PFSK-1 (cell line): Measurements from ENCODE around the gene PCID2.

Experiments
- FOXP2 ChIP-seq: optimal IDR thresholded peaks from 2 replicates; pipeline ENCODE3; 2011; ENCODE audit warnings: borderline replicate concordance, control low read depth, inconsistent platforms; ENCODE audit not compliant: insufficient read depth; ENCODE audit errors: extremely low read length, extremely low read depth
- POLR2AphosphoS5 ChIP-seq: IDR thresholded peaks from 2 replicates; pipeline ENCODE4 v1.6.1; 2012; ENCODE audit warnings: low read depth, mild to moderate bottlenecking, control low read depth, low read length, moderate library complexity
- SIN3A ChIP-seq: IDR thresholded peaks from 2 replicates; pipeline ENCODE4 v1.6.1; 2012; ENCODE audit warnings: mild to moderate bottlenecking, low read length, moderate library complexity, borderline replicate concordance; ENCODE audit not compliant: insufficient read depth
- TAF1 ChIP-seq: IDR thresholded peaks from 2 replicates; pipeline ENCODE4 v1.6.1; 2012; ENCODE audit warnings: low read length, control low read depth, borderline replicate concordance; ENCODE audit not compliant: insufficient read depth
- TF ChIP-seq, protein P1 (sequence below), 2 experiments: IDR thresholded peaks; 2 replicates each; pipeline versions ENCODE4 v1.6.1 to v1.8.0; 2011 to 2012; ENCODE audit warnings: low read depth in 2 of 2, low read length in 2 of 2, control low read depth in 1 of 2, inconsistent platforms in 1 of 2, mild to moderate bottlenecking in 1 of 2, moderate library complexity in 1 of 2; ENCODE audit not compliant: insufficient read depth in 1 of 2

DNA sequence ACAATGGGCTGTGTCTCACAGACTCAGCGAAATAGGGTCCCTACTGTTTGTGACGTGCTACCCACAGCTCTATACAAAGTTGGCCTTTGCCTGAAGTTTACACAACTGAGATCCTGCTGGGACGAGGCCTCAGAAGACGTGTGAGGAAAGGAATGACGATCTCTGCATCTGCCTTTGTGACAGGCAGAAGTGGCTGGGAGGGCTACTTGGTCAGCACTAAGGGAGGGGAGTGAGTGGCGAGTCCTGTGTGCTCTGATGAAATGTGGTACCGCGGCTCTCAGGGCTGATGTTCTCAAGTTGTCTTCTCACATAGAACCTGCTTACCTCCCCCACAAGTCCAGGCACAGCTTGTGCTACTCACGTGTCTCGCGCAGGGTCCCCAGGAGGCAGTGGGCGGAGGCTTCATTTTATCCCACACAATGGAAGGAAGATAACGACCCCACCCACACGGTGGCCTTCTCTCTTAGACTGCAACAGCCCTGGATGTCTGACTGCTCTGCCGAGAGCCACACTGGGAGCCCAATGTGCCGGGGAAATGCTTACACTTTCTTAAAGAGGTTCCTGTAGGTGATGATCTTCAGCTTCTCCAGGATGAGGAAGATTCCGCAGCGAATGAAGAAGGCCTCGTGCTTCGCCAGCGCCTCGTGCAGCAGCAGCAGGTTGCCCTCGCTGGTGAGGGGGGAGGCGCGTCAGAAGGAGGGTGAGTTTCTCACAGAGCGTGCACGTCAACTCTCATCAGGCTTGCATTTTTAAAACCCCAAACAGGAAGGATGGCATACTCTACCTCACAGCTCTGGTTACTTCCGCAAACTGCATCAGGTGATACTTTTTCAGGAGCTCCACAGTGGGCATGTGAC is 28.9 kb downstream of the PCID2 start:
- TF ChIP-seq SIN3A: no peak
- no peak for TF ChIP-seq POLR2AphosphoS5
- no peak for TF ChIP-seq TAF1
- TF ChIP-seq, protein P1, sequence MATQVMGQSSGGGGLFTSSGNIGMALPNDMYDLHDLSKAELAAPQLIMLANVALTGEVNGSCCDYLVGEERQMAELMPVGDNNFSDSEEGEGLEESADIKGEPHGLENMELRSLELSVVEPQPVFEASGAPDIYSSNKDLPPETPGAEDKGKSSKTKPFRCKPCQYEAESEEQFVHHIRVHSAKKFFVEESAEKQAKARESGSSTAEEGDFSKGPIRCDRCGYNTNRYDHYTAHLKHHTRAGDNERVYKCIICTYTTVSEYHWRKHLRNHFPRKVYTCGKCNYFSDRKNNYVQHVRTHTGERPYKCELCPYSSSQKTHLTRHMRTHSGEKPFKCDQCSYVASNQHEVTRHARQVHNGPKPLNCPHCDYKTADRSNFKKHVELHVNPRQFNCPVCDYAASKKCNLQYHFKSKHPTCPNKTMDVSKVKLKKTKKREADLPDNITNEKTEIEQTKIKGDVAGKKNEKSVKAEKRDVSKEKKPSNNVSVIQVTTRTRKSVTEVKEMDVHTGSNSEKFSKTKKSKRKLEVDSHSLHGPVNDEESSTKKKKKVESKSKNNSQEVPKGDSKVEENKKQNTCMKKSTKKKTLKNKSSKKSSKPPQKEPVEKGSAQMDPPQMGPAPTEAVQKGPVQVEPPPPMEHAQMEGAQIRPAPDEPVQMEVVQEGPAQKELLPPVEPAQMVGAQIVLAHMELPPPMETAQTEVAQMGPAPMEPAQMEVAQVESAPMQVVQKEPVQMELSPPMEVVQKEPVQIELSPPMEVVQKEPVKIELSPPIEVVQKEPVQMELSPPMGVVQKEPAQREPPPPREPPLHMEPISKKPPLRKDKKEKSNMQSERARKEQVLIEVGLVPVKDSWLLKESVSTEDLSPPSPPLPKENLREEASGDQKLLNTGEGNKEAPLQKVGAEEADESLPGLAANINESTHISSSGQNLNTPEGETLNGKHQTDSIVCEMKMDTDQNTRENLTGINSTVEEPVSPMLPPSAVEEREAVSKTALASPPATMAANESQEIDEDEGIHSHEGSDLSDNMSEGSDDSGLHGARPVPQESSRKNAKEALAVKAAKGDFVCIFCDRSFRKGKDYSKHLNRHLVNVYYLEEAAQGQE (IDR thresholded peaks at IDR 0.05; ENCODE audit: insufficient read depth in 1 of 2, low read depth in 2 of 2, low read length in 2 of 2): no peak
- no peak for TF ChIP-seq FOXP2
